HUES48 (cell line): ENCODE results near the gene SLC35G3.
"Not testable (repeated sequence)": the region's sequence is repeated elsewhere in the genome, so short reads cannot be mapped to it uniquely, and the experiment has no call there.

Source experiments
- H3K27ac ChIP-seq: one replicate; pipeline ENCODE4 v1.7.0; 2013; ENCODE audit warnings: low read depth, low read length, inconsistent platforms
- H3K27me3 ChIP-seq: 2 replicates; pipeline ENCODE4 v1.6.1; 2013; ENCODE audit warnings: mild to moderate bottlenecking, low read length; ENCODE audit not compliant: control insufficient read depth, insufficient read depth
- H3K36me3 ChIP-seq: 2 replicates; pipeline ENCODE4 v1.6.1; 2013; ENCODE audit warnings: low read length; ENCODE audit not compliant: control insufficient read depth, insufficient read depth
- H3K4me1 ChIP-seq: 2 replicates; pipeline ENCODE4 v1.6.1; 2013; ENCODE audit warnings: mild to moderate bottlenecking, low read length; ENCODE audit not compliant: control insufficient read depth, insufficient read depth
- H3K4me3 ChIP-seq: 2 replicates; pipeline ENCODE4 v1.5.1; 2013; ENCODE audit warnings: mild to moderate bottlenecking, low read depth, low read length
- H3K9ac ChIP-seq: 2 replicates; pipeline ENCODE4 v1.6.1; 2013; ENCODE audit warnings: mild to moderate bottlenecking, low read depth, low read length, moderate library complexity
- H3K9me3 ChIP-seq: 2 replicates; pipeline ENCODE4 v1.6.1; 2013; ENCODE audit warnings: low read length; ENCODE audit not compliant: control insufficient read depth, insufficient read depth

Gene SLC35G3

DNA sequence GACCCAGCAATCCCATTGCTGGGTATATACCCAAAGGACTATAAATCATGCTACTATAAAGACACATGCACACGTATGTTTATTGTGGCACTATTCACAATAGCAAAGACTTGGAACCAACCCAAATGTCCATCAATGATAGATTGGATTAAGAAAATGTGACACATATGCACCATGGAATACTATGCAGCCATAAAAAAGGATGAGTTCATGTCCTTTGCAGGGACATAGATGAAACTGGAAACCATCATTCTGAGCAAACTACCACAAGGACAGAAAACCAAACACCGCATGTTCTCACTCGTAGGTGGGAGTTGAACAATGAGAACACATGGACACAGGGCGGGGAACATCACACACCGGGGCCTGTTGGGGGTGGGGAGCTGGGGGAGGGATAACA is 14.8 kb downstream of the SLC35G3 start:
- H3K9me3 ChIP-seq, H3K27ac ChIP-seq, H3K4me3 ChIP-seq, H3K36me3 ChIP-seq, H3K4me1 ChIP-seq, H3K9ac ChIP-seq, H3K27me3 ChIP-seq: not testable (repeated sequence)

GRCh38 chr17:35176897-35177296 is 17.3 kb downstream of the SLC35G3 start:
- H3K27me3 ChIP-seq: no peaks in the 10 kb centered on the region
- no peaks in the 10 kb centered on the region for H3K36me3 ChIP-seq
- H3K27ac ChIP-seq: no peak overlapping the region
- H3K4me1 ChIP-seq: no peaks in the 10 kb centered on the region
- H3K9me3 ChIP-seq: no peaks in the 10 kb centered on the region
- no peak overlapping the region for H3K4me3 ChIP-seq
- no peak overlapping the region for H3K9ac ChIP-seq

- Histone ChIP-seq H3K9ac (no peak overlapping the region), H3K27me3 (no peaks in the 10 kb centered on the region), H3K36me3 (no peaks in the 10 kb centered on the region), H3K4me1 (no peaks in the 10 kb centered on the region), H3K27ac (no peak overlapping the region), H3K9me3 (no peaks in the 10 kb centered on the region), H3K4me3 (no peak overlapping the region)
Observed at GRCh38 chr17:35175638-35176415, 18.4 kb downstream of the SLC35G3 start.

- Histone ChIP-seq H3K4me3 (no peak overlapping the region), H3K9me3 (no peaks in the 10 kb centered on the region), H3K36me3 (no peaks in the 10 kb centered on the region), H3K4me1 (no peaks in the 10 kb centered on the region), H3K9ac (no peak overlapping the region), H3K27ac (no peak overlapping the region), H3K27me3 (no peaks in the 10 kb centered on the region)
Observed at GRCh38 chr17:35174835-35175334, 19.3 kb downstream of the SLC35G3 start.

DNA sequence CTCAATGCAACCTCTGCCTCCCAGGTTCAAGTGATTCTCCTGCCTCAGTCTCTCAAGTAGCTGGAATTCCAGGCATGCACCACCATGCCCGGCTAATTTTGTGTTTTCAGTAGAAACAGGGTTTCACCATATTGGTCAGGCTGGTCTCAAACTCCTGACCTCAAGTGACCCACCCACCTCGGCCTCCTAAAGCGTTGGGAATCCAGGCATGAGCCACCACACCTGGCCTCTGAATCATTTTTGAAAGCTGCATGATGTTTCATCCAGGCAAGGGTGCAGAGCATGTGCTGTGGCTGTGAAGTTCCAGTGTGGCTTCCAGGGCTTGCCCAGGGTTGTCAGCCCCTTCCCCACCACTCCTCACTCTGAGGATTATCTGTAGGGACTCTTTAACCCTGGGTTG is 21.9 kb downstream of the SLC35G3 start:
- H3K4me3 ChIP-seq, H3K27ac ChIP-seq, H3K4me1 ChIP-seq, H3K36me3 ChIP-seq, H3K27me3 ChIP-seq, H3K9me3 ChIP-seq, H3K9ac ChIP-seq: not testable (repeated sequence)

DNA sequence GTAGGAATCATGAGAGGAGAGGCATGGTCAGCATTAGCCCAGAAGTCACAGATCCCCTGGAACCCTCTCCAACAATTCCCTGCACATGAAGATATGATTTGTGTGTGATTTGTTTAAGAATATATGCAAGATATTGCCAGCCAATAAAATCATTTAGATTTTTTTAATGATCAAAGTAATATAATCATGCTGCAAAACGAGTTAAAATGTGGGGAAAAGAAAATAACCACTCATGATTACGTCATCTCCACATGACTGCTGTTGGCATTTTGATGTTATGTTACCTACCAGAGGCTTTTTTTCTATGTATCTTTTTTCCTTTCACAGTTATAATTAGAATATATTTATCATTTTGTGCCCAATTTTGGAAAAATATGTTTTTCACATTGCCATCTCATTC is 22.4 kb downstream of the SLC35G3 start:
- Histone ChIP-seq H3K36me3 (no peaks in the 10 kb centered on the region), H3K27ac (no peak overlapping the region), H3K27me3 (no peaks in the 10 kb centered on the region), H3K4me1 (no peaks in the 10 kb centered on the region), H3K4me3 (no peak overlapping the region), H3K9ac (no peak overlapping the region), H3K9me3 (no peaks in the 10 kb centered on the region)

- Histone ChIP-seq H3K4me1 (no peaks in the 10 kb centered on the region), H3K9me3 (no peaks in the 10 kb centered on the region), H3K27me3 (no peaks in the 10 kb centered on the region), H3K9ac (no peak overlapping the region), H3K27ac (no peak overlapping the region), H3K4me3 (no peak overlapping the region), H3K36me3 (no peaks in the 10 kb centered on the region)
Observed at GRCh38 chr17:35170968-35171771, 23.0 kb downstream of the SLC35G3 start.

- Histone ChIP-seq H3K36me3 (no peaks in the 10 kb centered on the region), H3K9ac (no peak overlapping the region), H3K27me3 (no peaks in the 10 kb centered on the region), H3K27ac (no peak overlapping the region), H3K9me3 (no peaks in the 10 kb centered on the region), H3K4me1 (no peaks in the 10 kb centered on the region), H3K4me3 (no peak overlapping the region)
Observed at GRCh38 chr17:35169835-35170363, 24.3 kb downstream of the SLC35G3 start.

DNA sequence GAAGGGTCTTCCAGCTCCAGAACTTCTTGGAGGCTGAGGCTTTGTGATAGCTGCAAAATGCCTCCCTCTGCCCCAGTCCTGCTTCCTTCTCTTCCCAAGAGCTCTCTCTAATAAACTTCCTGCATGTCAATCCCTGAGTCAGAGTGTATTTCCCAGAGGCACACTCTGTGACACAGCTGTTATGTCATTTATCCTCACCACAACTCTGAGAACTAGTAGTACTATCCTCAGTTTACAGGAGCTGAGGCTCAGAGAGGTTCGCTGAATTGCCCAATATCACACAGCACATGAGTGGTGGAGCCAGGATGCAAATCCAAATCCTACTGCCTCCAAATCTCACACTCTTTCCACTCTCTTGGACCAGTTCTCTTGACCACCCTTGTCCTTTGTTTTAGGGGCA is 26.5 kb downstream of the SLC35G3 start:
- H3K27me3 ChIP-seq: no peaks in the 10 kb centered on the region
- no peak overlapping the region for H3K4me3 ChIP-seq
- H3K36me3 ChIP-seq: no peaks in the 10 kb centered on the region
- no peaks in the 10 kb centered on the region for H3K4me1 ChIP-seq
- no peaks in the 10 kb centered on the region for H3K9me3 ChIP-seq
- H3K27ac ChIP-seq: no peak overlapping the region
- no peak overlapping the region for H3K9ac ChIP-seq

- no peaks in the 10 kb centered on the region for H3K4me1 ChIP-seq
- no peak overlapping the region for H3K27ac ChIP-seq
- H3K4me3 ChIP-seq: no peak overlapping the region
- H3K27me3 ChIP-seq: no peaks in the 10 kb centered on the region
- no peak overlapping the region for H3K9ac ChIP-seq
- no peaks in the 10 kb centered on the region for H3K36me3 ChIP-seq
- no peaks in the 10 kb centered on the region for H3K9me3 ChIP-seq
Observed at GRCh38 chr17:35167046-35167445, 27.1 kb downstream of the SLC35G3 start.

- no peaks in the 10 kb centered on the region for H3K27me3 ChIP-seq
- no peaks in the 10 kb centered on the region for H3K9me3 ChIP-seq
- no peak overlapping the region for H3K27ac ChIP-seq
- no peak overlapping the region for H3K9ac ChIP-seq
- H3K4me3 ChIP-seq: no peak overlapping the region
- H3K4me1 ChIP-seq: 0 out of 2 replicates have a peak, but pooled peaks cover 2% of the 10 kb centered on the region
- H3K36me3 ChIP-seq: no peaks in the 10 kb centered on the region
Observed at GRCh38 chr17:35166526-35166925, 27.7 kb downstream of the SLC35G3 start.
